Neutrophil (primary cell): ENCODE data around the gene SH3BP2.

ENCODE experiments used
- H3K27ac ChIP-seq: fragments of 200-600 bp; sonication (generic); 2 replicates; pipeline ENCODE4 v1.5.1; 2016; ENCODE audit warnings: mild to moderate bottlenecking, moderate library complexity
- H3K27me3 ChIP-seq: fragments of 200-600 bp; sonication (generic); 2 replicates; pipeline ENCODE4 v1.6.0; 2016; ENCODE audit warnings: mild to moderate bottlenecking
- H3K36me3 ChIP-seq: fragments of 200-600 bp; sonication (generic); 2 replicates; pipeline ENCODE4 v1.5.1; 2017
- H3K4me1 ChIP-seq, 2 experiments: fragments of 200-600 bp in 1 of 2; sonication (generic) in 1 of 2; 1 replicate in 1 of 2; 2 replicates in 1 of 2; pipeline versions ENCODE4 v1.5.1 to v1.6.1; 2013 to 2016; ENCODE audit warnings: low read depth in 1 of 2, low read length in 1 of 2, mild to moderate bottlenecking in 1 of 2, moderate library complexity in 1 of 2; ENCODE audit not compliant: control insufficient read depth in 1 of 2, insufficient read depth in 1 of 2
- H3K4me3 ChIP-seq, 2 experiments: fragments of 200-600 bp in 1 of 2; sonication (generic) in 1 of 2; 1 replicate in 1 of 2; 2 replicates in 1 of 2; pipeline ENCODE4 v1.5.1; 2013 to 2016; ENCODE audit warnings: low read depth in 1 of 2, low read length in 1 of 2, mild to moderate bottlenecking in 1 of 2, moderate library complexity in 1 of 2
- H3K9me3 ChIP-seq: fragments of 200-600 bp; sonication (generic); 2 replicates; pipeline ENCODE4 v1.5.1; 2016
- TF ChIP-seq, protein P1 (sequence below): fragments of 200-600 bp; sonication (generic); IDR thresholded peaks from 2 replicates; pipeline ENCODE4 v1.5.1; 2016; ENCODE audit warnings: antibody characterized with exemption

SH3BP2 gene

DNA sequence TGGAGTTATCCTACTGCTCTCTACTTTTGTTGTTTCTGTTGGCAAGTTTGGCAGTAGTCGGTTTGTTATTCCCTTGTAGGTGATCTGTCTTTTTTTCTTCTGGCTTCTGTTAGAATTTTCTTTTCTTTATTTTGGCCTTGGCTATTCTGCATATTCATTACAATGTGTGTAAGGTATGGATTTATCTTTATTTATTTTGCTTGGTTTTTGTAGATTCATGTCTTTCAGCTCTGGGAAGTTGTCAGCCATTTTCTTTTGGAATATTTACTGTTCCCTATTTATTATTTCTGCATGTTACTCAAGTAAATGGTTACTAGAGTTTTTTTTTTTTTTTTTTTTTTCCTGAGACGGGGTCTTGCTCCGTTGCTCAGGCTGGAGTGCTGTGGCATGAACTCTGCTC lies 63.4 kb downstream of the SH3BP2 start:
- H3K9me3 ChIP-seq, result no peaks in the 10 kb centered on the region
- TF ChIP-seq, protein P1, sequence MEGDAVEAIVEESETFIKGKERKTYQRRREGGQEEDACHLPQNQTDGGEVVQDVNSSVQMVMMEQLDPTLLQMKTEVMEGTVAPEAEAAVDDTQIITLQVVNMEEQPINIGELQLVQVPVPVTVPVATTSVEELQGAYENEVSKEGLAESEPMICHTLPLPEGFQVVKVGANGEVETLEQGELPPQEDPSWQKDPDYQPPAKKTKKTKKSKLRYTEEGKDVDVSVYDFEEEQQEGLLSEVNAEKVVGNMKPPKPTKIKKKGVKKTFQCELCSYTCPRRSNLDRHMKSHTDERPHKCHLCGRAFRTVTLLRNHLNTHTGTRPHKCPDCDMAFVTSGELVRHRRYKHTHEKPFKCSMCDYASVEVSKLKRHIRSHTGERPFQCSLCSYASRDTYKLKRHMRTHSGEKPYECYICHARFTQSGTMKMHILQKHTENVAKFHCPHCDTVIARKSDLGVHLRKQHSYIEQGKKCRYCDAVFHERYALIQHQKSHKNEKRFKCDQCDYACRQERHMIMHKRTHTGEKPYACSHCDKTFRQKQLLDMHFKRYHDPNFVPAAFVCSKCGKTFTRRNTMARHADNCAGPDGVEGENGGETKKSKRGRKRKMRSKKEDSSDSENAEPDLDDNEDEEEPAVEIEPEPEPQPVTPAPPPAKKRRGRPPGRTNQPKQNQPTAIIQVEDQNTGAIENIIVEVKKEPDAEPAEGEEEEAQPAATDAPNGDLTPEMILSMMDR, result no peak
- H3K4me1 ChIP-seq, result peaks cover 45 to 51% of the 10 kb centered on the region in 2 experiments
- no peak overlapping the region for H3K4me3 ChIP-seq
- peaks cover 15% of the 10 kb centered on the region for H3K36me3 ChIP-seq
- no peak overlapping the region for H3K27ac ChIP-seq
- H3K27me3 ChIP-seq, result no peaks in the 10 kb centered on the region

DNA sequence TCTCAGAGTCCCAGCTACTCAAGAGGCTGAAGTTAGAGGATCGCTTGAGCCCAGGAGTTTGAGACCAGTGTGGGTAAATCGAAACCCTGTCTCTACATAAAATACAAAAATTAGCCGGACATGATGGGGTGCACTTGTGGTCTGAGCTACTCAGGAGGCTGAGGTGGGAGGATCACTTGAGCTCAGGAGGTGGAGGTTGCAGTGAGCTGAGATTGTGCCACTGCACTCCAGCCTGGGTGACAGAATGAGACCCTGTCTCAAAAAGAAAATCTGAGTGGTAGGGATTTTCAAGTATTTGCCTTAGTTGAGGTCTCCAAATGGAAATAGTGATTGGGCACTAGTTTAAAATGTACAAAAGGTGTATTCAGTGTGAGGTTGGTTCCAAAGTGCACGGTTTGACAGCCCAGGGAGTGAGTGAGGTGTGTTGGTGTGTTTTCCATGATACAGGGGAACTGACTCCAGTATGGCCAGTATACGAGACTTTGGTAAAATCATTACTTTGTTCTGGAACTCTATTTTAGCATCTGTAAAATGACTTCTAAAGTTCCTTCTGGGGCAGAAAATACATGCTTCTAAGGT lies 64.6 kb downstream of the SH3BP2 start:
- no peaks in the 10 kb centered on the region for H3K9me3 ChIP-seq
- no peak overlapping the region for H3K4me3 ChIP-seq
- no peak overlapping the region for H3K27ac ChIP-seq
- TF ChIP-seq, protein P1, result no peak
- no peaks in the 10 kb centered on the region for H3K27me3 ChIP-seq
- H3K4me1 ChIP-seq, result peaks cover 55 to 63% of the 10 kb centered on the region in 2 experiments
- peaks cover 15% of the 10 kb centered on the region for H3K36me3 ChIP-seq

DNA sequence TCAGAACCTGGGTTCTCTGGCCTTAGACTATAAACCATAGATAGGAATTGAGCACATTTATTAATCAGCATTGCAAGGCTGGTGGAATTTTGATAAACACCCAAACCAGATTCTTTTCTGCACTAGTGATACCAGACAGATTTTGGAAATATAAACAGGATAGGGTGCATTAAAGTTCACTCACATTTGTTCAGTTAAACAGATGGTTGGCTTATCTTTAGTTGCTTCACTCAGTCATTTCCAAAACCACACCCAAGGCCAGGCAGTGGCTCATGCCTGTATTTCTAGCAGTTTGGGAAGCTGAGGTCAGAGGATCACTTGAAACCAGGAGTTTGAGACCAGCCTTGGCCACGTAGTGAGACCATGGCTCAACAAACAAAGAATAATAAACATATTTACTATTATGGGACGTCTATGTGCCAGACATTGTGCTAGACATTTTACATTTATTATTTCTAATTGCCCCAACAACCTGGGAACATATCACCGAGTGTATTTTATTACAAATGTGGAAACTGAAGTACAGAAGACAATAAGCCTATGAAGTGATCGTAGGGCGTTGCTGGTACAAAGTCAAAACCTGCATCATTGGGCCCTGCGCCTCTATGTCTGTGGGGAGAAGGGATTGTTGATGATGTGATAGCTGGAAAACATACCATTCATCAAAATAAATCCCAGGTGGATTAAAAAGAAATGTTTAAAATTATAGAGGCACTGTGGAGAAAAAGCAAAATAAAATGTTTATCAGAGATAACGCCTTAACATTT lies 65.7 kb downstream of the SH3BP2 start:
- H3K9me3 ChIP-seq, result no peaks in the 10 kb centered on the region
- H3K4me3 ChIP-seq, result no peak overlapping the region
- H3K27me3 ChIP-seq, result no peaks in the 10 kb centered on the region
- TF ChIP-seq, protein P1, result no peak
- peaks cover 14% of the 10 kb centered on the region for H3K36me3 ChIP-seq
- H3K27ac ChIP-seq, result peak overlapping the region; percentile 74
- peaks cover 62 to 63% of the 10 kb centered on the region in 2 experiments for H3K4me1 ChIP-seq

DNA sequence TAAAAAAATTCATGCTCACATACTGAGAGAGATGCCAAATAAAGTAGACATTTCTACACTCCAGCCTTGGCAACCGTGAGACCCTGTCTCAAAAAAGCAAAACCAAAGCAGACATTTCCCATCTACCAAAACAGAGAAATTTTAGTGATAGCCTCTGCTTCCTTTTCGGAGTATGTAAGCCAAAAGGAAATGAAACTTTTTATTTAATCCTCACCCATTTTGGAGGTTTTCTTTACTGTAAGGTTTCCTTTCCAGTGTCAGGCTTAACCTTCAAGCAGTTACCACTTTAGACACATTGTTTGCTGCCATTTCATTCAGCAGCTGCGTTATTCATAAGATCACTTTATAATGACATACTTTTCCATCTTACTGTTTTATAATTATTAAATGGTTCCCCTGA lies 66.6 kb downstream of the SH3BP2 start:
- peaks cover 5% of the 10 kb centered on the region for H3K36me3 ChIP-seq
- peaks cover 61 to 67% of the 10 kb centered on the region in 2 experiments for H3K4me1 ChIP-seq
- TF ChIP-seq, protein P1, result no peak
- H3K27me3 ChIP-seq, result no peaks in the 10 kb centered on the region
- no peaks in the 10 kb centered on the region for H3K9me3 ChIP-seq
- H3K27ac ChIP-seq, result peak overlapping the region; percentile 74
- no peak overlapping the region for H3K4me3 ChIP-seq

DNA sequence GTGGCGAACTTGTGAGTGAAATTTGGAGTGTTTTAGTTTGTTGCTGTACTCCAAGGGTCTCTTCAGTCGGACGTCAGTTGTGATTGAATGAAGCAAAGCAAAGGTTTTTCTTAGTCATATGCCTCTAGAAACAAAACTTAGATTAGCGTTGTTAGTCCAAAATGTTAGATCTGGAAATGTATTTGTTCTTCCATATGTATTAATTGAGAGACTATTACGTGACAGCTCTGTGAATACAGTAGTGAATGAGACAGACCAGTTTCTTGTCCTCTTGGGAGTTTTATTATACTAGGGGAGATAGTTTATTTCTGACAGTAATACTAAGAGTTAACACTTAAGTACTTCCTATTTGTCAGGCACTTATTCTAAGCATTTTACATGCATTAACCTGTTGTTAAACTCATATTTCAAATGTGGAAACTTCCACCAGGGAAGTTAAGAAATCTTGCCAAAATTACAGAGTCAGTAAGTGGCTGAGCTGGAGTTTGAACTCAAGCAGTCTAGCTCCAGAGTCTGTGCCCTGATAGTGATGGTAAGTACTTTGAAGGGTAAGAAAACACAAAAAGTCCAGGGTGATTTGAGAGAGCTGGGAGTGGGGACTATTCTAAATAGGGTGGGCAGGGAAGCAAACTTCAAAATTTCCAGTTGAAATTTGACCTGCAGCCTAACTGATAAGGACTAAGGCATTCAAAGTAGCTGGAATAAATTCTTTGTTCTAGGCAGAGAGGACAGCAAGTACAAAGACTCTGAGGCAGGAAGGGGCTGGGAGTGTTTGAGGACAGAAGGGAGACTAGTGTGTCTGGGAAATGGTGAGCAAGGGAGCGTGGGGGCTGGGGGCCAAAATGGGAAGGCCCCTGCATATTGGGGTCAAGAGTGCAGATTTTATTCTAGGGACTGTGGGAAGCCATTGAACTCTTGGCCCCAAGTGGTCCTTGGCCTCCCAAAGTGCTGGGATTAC lies 67.8 kb downstream of the SH3BP2 start:
- Histone ChIP-seq H3K27me3 (no peaks in the 10 kb centered on the region), H3K4me3 (peak overlapping the region in 1 of 2 experiments; percentile 15), H3K9me3 (no peaks in the 10 kb centered on the region), H3K36me3 (no peaks in the 10 kb centered on the region), H3K4me1 (peaks cover 64 to 70% of the 10 kb centered on the region in 2 experiments), H3K27ac (peak overlapping the region; percentile 74)
- TF ChIP-seq, protein P1, result no peak
